Neuronal stem cell (in vitro differentiated cells): ENCODE data around the gene CETP.
"Not testable (repeated sequence)": the region's sequence is repeated elsewhere in the genome, so short reads cannot be mapped to it uniquely, and the experiment has no call there.

Experiments used
- DNase-seq: peaks from one replicate; pipeline ENCODE4 v3.0.0-alpha.2; 2013; ENCODE audit warnings: low spot score
- H2AFZ ChIP-seq: one replicate; pipeline ENCODE4 v1.6.1; 2013; ENCODE audit warnings: mild to moderate bottlenecking, low read length, inconsistent platforms
- H2AK5ac ChIP-seq: 2 replicates; pipeline ENCODE4 v1.6.1; 2013; ENCODE audit warnings: low read depth, mild to moderate bottlenecking, inconsistent platforms, low read length, moderate library complexity, mixed read lengths
- H2BK120ac ChIP-seq: 2 replicates; pipeline ENCODE4 v1.6.1; 2013; ENCODE audit warnings: low read depth, mild to moderate bottlenecking, inconsistent platforms, low read length, moderate library complexity, mixed read lengths
- H2BK12ac ChIP-seq: one replicate; pipeline ENCODE4 v1.6.1; 2013; ENCODE audit warnings: low read length, inconsistent platforms
- H2BK15ac ChIP-seq: 2 replicates; pipeline ENCODE4 v1.6.1; 2013; ENCODE audit warnings: mild to moderate bottlenecking, low read length, inconsistent platforms, mixed read lengths
- H2BK5ac ChIP-seq: one replicate; pipeline ENCODE4 v1.6.1; 2013; ENCODE audit warnings: inconsistent platforms, mild to moderate bottlenecking, low read length, moderate library complexity
- H3K14ac ChIP-seq: one replicate; pipeline ENCODE4 v1.6.1; 2013; ENCODE audit warnings: low read length, inconsistent platforms
- H3K18ac ChIP-seq: 2 replicates; pipeline ENCODE4 v1.6.1; 2013; ENCODE audit warnings: low read length, inconsistent platforms
- H3K23ac ChIP-seq: 2 replicates; pipeline ENCODE4 v1.6.1; 2013; ENCODE audit warnings: low read depth, mild to moderate bottlenecking, mixed read lengths, low read length, inconsistent platforms; ENCODE audit not compliant: poor library complexity
- H3K27ac ChIP-seq: replicated peaks from 3 replicates; pipeline ENCODE4 v1.5.1; 2013; ENCODE audit warnings: low read length, inconsistent platforms
- H3K27me3 ChIP-seq, 3 experiments: 2 replicates each; pipeline ENCODE4 v1.6.1; 2013; ENCODE audit warnings: low read length in 3 of 3, mild to moderate bottlenecking in 2 of 3, inconsistent platforms in 1 of 3, low read depth in 1 of 3, mixed read lengths in 1 of 3, moderate library complexity in 1 of 3; ENCODE audit not compliant: control insufficient read depth in 3 of 3, insufficient read depth in 3 of 3
- H3K36me3 ChIP-seq, 2 donors: replicated peaks in 1 of 2; 2 replicates each; pipeline ENCODE4 v1.6.1; 2013; ENCODE audit warnings: low read length in 2 of 2; ENCODE audit not compliant: control insufficient read depth in 2 of 2, insufficient read depth in 2 of 2
- H3K4ac ChIP-seq: 2 replicates; pipeline ENCODE4 v1.6.1; 2013; ENCODE audit warnings: inconsistent platforms, mild to moderate bottlenecking, low read length, moderate library complexity
- H3K4me1 ChIP-seq, 2 donors: 1 replicate in 1 of 2; 2 replicates in 1 of 2; pipeline ENCODE4 v1.6.1; 2013; ENCODE audit warnings: low read length in 2 of 2, low read depth in 1 of 2; ENCODE audit not compliant: control insufficient read depth in 2 of 2, insufficient read depth in 1 of 2
- H3K4me2 ChIP-seq: one replicate; pipeline ENCODE4 v1.6.1; 2013; ENCODE audit warnings: mild to moderate bottlenecking, low read length, inconsistent platforms; ENCODE audit not compliant: insufficient read depth, poor library complexity, severe bottlenecking
- H3K4me3 ChIP-seq, 2 donors: 2 replicates each; pipeline ENCODE4 v1.5.1; 2013; ENCODE audit warnings: low read length in 2 of 2, mild to moderate bottlenecking in 2 of 2, inconsistent platforms in 1 of 2, moderate library complexity in 1 of 2
- H3K79me1 ChIP-seq: one replicate; pipeline ENCODE4 v1.6.1; 2013; ENCODE audit warnings: low read depth, mild to moderate bottlenecking, inconsistent platforms, low read length, moderate library complexity
- H3K9ac ChIP-seq: one replicate; pipeline ENCODE4 v1.6.1; 2013; ENCODE audit warnings: mild to moderate bottlenecking, low read depth, low read length, inconsistent platforms; ENCODE audit not compliant: poor library complexity
- H3K9me3 ChIP-seq, 2 donors: replicated peaks in 1 of 2; 2 replicates each; pipeline versions ENCODE3 to v1.6.1; 2013; ENCODE audit warnings: low read length in 2 of 2, mild to moderate bottlenecking in 2 of 2, inconsistent platforms in 1 of 2, low read depth in 1 of 2, mixed read lengths in 1 of 2, moderate library complexity in 1 of 2; ENCODE audit not compliant: control insufficient read depth in 2 of 2, insufficient read depth in 1 of 2
- H4K8ac ChIP-seq: one replicate; pipeline ENCODE4 v1.6.1; 2013; ENCODE audit warnings: low read depth, mild to moderate bottlenecking, inconsistent platforms, low read length, moderate library complexity
- H4K91ac ChIP-seq: one replicate; pipeline ENCODE4 v1.6.1; 2013; ENCODE audit warnings: low read length, low read depth, mild to moderate bottlenecking, inconsistent platforms; ENCODE audit not compliant: poor library complexity
- WGBS, 2 donors: extraction: QIAGEN DNeasy Blood & Tissue Kit; methylation state at CpG; one replicate each; pipeline ENCODE4 v1.1.7; 2013; ENCODE audit warnings: missing lambda C conversion rate in 2 of 2, mixed read lengths in 1 of 2; ENCODE audit not compliant: insufficient read length in 2 of 2, insufficient replicate concordance in 1 of 2; ENCODE audit errors: extremely low coverage in 2 of 2; 5-methylcytosine and 5-hydroxymethylcytosine counted together

CETP gene

DNA sequence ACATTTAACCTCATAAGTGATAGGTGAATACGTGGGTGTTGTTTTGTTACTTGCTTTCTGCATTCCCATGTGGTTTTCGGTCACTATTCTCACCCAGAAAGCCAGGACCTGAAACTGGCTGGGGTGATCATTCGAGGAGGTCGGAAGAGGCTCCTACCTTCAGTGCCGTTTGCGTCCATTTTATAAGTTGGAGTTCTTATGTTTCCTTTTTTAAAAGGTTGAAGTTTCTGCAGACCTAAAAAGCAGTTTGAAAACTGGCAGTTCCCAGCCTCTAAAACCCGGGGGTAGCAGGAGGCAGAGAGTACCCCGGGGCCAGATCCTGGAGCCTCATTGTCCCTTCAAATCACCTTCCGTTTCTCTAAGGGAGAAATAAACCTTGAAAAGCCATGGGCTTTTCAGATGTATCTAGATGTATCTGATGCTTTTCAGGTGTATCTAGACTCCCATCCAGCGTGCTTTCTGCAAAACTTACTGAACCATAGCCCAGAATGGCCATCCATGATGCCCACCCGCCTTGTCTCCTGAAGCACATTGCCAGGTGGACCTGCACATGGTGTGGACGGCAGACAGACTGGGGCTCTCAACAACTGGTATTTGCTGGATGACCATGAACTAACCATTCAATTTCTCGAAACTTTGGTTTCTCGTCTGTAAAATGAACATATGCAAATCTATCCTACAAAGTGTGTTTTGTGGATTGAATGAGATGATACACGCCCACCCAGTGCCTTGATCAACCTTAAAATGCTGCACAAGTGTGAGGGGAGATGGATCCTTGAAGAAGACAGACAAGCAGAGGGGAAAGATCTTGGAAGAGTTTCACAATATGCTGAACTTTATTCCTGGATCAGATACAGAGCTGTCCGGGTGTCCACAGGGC, 28.9 kb downstream of the CETP start:
- H3K4me2 ChIP-seq, result no peak overlapping the region
- H2BK5ac ChIP-seq, result no peak overlapping the region
- H3K27me3 ChIP-seq, result peaks cover 4 to 78% (median 32%) of the 10 kb centered on the region in 3 experiments
- no peak overlapping the region for H3K4ac ChIP-seq
- H2AK5ac ChIP-seq, result no peak overlapping the region
- no peak overlapping the region for H3K9ac ChIP-seq
- no peaks in the 10 kb centered on the region for H3K9me3 ChIP-seq
- H2BK120ac ChIP-seq, result no peak overlapping the region
- no peak overlapping the region for H2BK12ac ChIP-seq
- H4K8ac ChIP-seq, result no peak overlapping the region
- no CpG with 5 or more reads among the region's 16 CpGs for WGBS, 2 donors
- DNase-seq, result no peak
- H4K91ac ChIP-seq, result no peak overlapping the region
- no peak overlapping the region for H3K14ac ChIP-seq
- no peak overlapping the region for H3K23ac ChIP-seq
- H3K4me1 ChIP-seq, result peaks cover 2 to 10% of the 10 kb centered on the region in 2 donors
- no peak overlapping the region for H2AFZ ChIP-seq
- H3K18ac ChIP-seq, result no peak overlapping the region
- H3K4me3 ChIP-seq, result no peak overlapping the region
- H3K27ac ChIP-seq, result no peak overlapping the region
- no peaks in the 10 kb centered on the region for H3K36me3 ChIP-seq
- no peaks in the 10 kb centered on the region for H3K79me1 ChIP-seq
- H2BK15ac ChIP-seq, result no peak overlapping the region

- peaks cover 4 to 71% (median 32%) of the 10 kb centered on the region in 3 experiments for H3K27me3 ChIP-seq
- not testable (repeated sequence) for H2BK12ac ChIP-seq, H3K4ac ChIP-seq, H4K8ac ChIP-seq, H3K79me1 ChIP-seq, H3K4me1 ChIP-seq, H2BK15ac ChIP-seq, H4K91ac ChIP-seq, H3K27ac ChIP-seq, H3K23ac ChIP-seq, DNase-seq, H2AK5ac ChIP-seq, H2BK5ac ChIP-seq, H3K4me2 ChIP-seq, H2AFZ ChIP-seq, H3K36me3 ChIP-seq, H2BK120ac ChIP-seq, H3K14ac ChIP-seq, H3K9ac ChIP-seq, H3K9me3 ChIP-seq, H3K18ac ChIP-seq, H3K4me3 ChIP-seq
- WGBS, 2 donors, result no CpG with 5 or more reads among the region's 1 CpG
Measured at GRCh38 chr16:56992431-56992830, 30.7 kb downstream of the CETP start.

DNA sequence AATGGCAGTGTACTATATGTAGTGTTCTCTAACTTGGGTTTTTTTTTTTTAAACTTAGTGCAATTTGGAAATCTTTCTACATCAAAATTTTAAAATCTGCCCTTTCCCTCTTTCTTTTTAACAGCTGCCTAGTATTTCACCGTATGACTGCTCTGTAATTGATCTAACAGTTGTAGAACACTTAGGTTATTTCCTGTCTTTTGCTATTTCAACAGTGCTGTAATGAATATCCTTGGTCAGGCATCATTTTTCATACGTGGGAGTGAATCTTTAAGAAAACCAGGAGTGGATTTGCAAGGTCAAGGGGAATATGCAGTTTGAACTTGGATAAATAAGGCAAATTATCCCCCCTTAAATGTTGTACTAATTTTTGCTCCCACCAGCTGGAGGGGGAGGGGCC, 31.5 kb downstream of the CETP start:
- Histone ChIP-seq H2BK120ac (no peak overlapping the region), H4K91ac (no peak overlapping the region), H3K14ac (no peak overlapping the region), H3K36me3 (no peaks in the 10 kb centered on the region), H3K18ac (no peak overlapping the region), H3K4me2 (no peak overlapping the region), H3K23ac (no peak overlapping the region), H3K9me3 (no peaks in the 10 kb centered on the region), H3K4ac (no peak overlapping the region), H3K27me3 (peaks cover 4 to 63% (median 28%) of the 10 kb centered on the region in 3 experiments), H2AFZ (no peak overlapping the region), H2BK5ac (no peak overlapping the region), H3K4me1 (peaks cover 2 to 10% of the 10 kb centered on the region in 2 donors), H3K79me1 (no peaks in the 10 kb centered on the region), H3K4me3 (no peak overlapping the region), H2AK5ac (no peak overlapping the region), H2BK15ac (no peak overlapping the region), H3K27ac (no peak overlapping the region), H3K9ac (no peak overlapping the region), H2BK12ac (no peak overlapping the region), H4K8ac (no peak overlapping the region)
- DNase-seq, result no peak
- no CpG with 5 or more reads among the region's 2 CpGs for WGBS, 2 donors

- H3K27ac ChIP-seq, result no peak overlapping the region
- H3K9me3 ChIP-seq, result no peaks in the 10 kb centered on the region
- WGBS, 2 donors, result no CpG with 5 or more reads among the region's 5 CpGs
- H3K4me2 ChIP-seq, result no peak overlapping the region
- H2AFZ ChIP-seq, result no peak overlapping the region
- H3K4me1 ChIP-seq, result peaks cover 6% of the 10 kb centered on the region in 2 donors
- no peak overlapping the region for H4K8ac ChIP-seq
- H2BK120ac ChIP-seq, result no peak overlapping the region
- H3K79me1 ChIP-seq, result no peaks in the 10 kb centered on the region
- H4K91ac ChIP-seq, result no peak overlapping the region
- H3K23ac ChIP-seq, result no peak overlapping the region
- no peak overlapping the region for H2BK15ac ChIP-seq
- no peaks in the 10 kb centered on the region for H3K36me3 ChIP-seq
- H2BK12ac ChIP-seq, result no peak overlapping the region
- peaks cover 2 to 56% (median 17%) of the 10 kb centered on the region in 3 experiments for H3K27me3 ChIP-seq
- no peak overlapping the region for H3K14ac ChIP-seq
- no peak overlapping the region for H2AK5ac ChIP-seq
- no peak for DNase-seq
- H3K4me3 ChIP-seq, result no peak overlapping the region
- H3K4ac ChIP-seq, result no peak overlapping the region
- no peak overlapping the region for H2BK5ac ChIP-seq
- no peak overlapping the region for H3K18ac ChIP-seq
- H3K9ac ChIP-seq, result no peak overlapping the region
Measured at GRCh38 chr16:56994311-56994710, 32.6 kb downstream of the CETP start.
